HG02840 (cell line): Measurements from ENCODE around the gene ACSL4.

Experiments
- ATAC-seq: cut with Tn5 transposase; IDR thresholded peaks from one replicate; pipeline ENCODE4 v1.9.1; 2021; ENCODE audit warnings: mild to moderate bottlenecking, moderate library complexity, moderate number of reproducible peaks; ENCODE audit not compliant: unreplicated experiment, low FRiP score

ACSL4 gene

GRCh38 chrX:109622270-109622669 is 110.8 kb downstream of the ACSL4 start:
- no peak for ATAC-seq

GRCh38 chrX:109619771-109620170 is 113.3 kb downstream of the ACSL4 start:
- no peak for ATAC-seq

DNA sequence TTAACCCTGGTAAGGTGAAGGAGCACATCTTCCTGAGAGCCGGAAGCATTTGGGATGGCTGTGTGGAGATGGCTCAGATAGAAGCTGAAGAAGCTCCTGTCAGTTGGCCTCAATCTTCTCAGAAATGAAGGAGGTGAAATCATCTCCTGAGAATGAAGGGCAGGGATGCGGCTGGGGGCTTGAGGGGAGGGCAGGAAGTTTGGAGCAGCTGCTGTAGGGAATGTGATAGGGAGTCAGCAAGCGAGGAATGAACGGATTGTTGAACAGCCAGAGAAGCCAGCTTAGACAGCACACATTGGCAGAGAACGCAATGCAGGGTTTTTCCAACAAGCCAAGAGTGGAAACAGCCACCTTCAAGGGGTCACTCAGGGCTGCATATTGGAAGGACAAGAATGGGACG is 118.1 kb downstream of the ACSL4 start:
- no peak for ATAC-seq

DNA sequence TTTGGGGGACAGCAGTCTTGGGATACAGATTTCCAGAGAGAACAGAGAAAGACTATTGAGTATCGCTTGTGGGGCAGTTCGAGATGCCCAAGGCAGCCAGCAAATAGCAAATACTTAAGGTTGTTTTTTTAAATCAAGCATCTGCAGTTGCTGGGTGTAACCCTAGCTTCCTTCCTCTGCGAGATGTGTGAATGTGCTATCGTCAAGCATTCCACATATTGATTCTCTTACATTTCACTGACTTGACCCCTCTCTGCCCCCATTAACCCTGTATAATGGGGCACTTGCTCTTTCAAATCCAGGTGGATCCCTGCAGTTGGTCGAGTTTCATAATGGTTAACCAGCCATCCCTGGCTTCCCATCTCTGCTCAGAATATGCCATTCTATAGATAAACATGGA is 131.6 kb downstream of the ACSL4 start:
- ATAC-seq = no peak

- ATAC-seq = no peak
Measured at GRCh38 chrX:109600237-109600651, 132.8 kb downstream of the ACSL4 start.

GRCh38 chrX:109596015-109596414 is 137.0 kb downstream of the ACSL4 start:
- ATAC-seq = no peak
